Gastrocnemius medialis (tissue), 4 donors: Measurements from ENCODE around the gene YPEL1. TPM values are rescaled to one million over a fixed set of nuclear protein-coding genes. Genes with fewer than 3 reads are reported as not detected.

Source experiments
- ATAC-seq, 2 donors: fragments of 150-250 bp; one replicate each; pipeline ENCODE4 v1.9.1; 2016
- DNase-seq, 2 donors: peaks; one replicate each; pipeline ENCODE4 v3.0.0-alpha.2; 2019
- H3K27ac ChIP-seq, 4 donors: fragments of 200-600 bp; sonication (generic); 1 replicate in 1 of 4; 2 replicates in 3 of 4; pipeline ENCODE4 v1.5.1; 2016 to 2018; ENCODE audit warnings: mild to moderate bottlenecking in 2 of 4, moderate library complexity in 1 of 4
- H3K27me3 ChIP-seq, 3 donors: fragments of 200-600 bp; sonication (generic) in 2 of 3; 1 replicate in 1 of 3; 2 replicates in 2 of 3; pipeline versions ENCODE4 v1.5.1 to v1.6.0; 2016 to 2019; ENCODE audit warnings: mild to moderate bottlenecking in 1 of 3, moderate library complexity in 1 of 3
- H3K36me3 ChIP-seq, 2 donors: fragments of 200-600 bp; sonication (generic) in 1 of 2; one replicate each; pipeline ENCODE4 v1.5.1; 2017 to 2018
- H3K4me1 ChIP-seq, 2 donors: fragments of 200-600 bp; sonication (generic) in 1 of 2; one replicate each; pipeline ENCODE4 v1.5.1; 2016 to 2017; ENCODE audit warnings: mild to moderate bottlenecking in 2 of 2
- H3K4me3 ChIP-seq, 4 donors: fragments of 200-600 bp; sonication (generic) in 3 of 4; 1 replicate in 1 of 4; 2 replicates in 3 of 4; pipeline ENCODE4 v1.5.1; 2016 to 2019; ENCODE audit warnings: mild to moderate bottlenecking in 2 of 4
- H3K9me3 ChIP-seq, 3 donors: fragments of 200-600 bp; sonication (generic) in 2 of 3; 1 replicate in 1 of 3; 2 replicates in 2 of 3; pipeline ENCODE4 v1.5.1; 2016 to 2019
- CTCF ChIP-seq, 5 experiments: fragments of 450-650 bp in 3 of 5; fragments of 200-600 bp in 2 of 5; sonication (generic) in 2 of 5; IDR thresholded peaks in 4 of 5; conservative IDR thresholded peaks in 1 of 5; 1 replicate in 4 of 5; 2 replicates in 1 of 5; pipeline ENCODE4 v1.5.1; 2016 to 2019; ENCODE audit warnings: antibody characterized with exemption in 5 of 5, mild to moderate bottlenecking in 3 of 5, moderate library complexity in 3 of 5
- POLR2A ChIP-seq, 2 donors: fragments of 450-650 bp; IDR thresholded peaks; one replicate each; pipeline ENCODE4 v1.6.1; 2017; ENCODE audit warnings: antibody characterized with exemption in 2 of 2, mild to moderate bottlenecking in 2 of 2, moderate library complexity in 2 of 2
- in situ Hi-C, 4 donors: fragments of 200-750 bp; cut with MboI; loops; one replicate each; pipeline versions ENCODE4 v1.15.0 to v1.8.0; 2017; ENCODE audit warnings: low sequenced_read_pairs in 4 of 4
- intact Hi-C: fragments of 100-400 bp; cut with DNase I; formaldehyde crosslinking; loops from one replicate; pipeline ENCODE4 v1.15.1; 2023; ENCODE audit warnings: low total_unique reads
- total RNA-seq, 4 donors: library from RNA; depleted of rRNA; stranded (reverse); fragments of >200 nt; gene quantifications; one replicate each; pipeline versions ENCODE4 v1.1.0 to v1.2.3, GENCODE V29; 2016

Gene YPEL1
- total RNA-seq, 4 donors from 2014 or later, result 23.6 to 42.1 (median 36.4) TPM

- DNase-seq (no peak), ATAC-seq (no peak)
- Histone ChIP-seq H3K27me3 (no peaks in the 10 kb centered on the region), H3K36me3 (peaks cover 0 to 41% of the 10 kb centered on the region in 2 donors), H3K9me3 (no peaks in the 10 kb centered on the region), H3K4me3 (no peak overlapping the region), H3K27ac (no peak overlapping the region), H3K4me1 (peaks cover 25 to 27% of the 10 kb centered on the region in 2 donors)
- in situ Hi-C loops, result no loop called here
- intact Hi-C loops, result no loop called here
- no peak for TF ChIP-seq CTCF (IDR thresholded peaks at IDR 0.05 in 4 of 5, conservative IDR thresholded peaks at IDR 0.05 in 1 of 5)
- TF ChIP-seq POLR2A (IDR thresholded peaks at IDR 0.05), result no peak
These were observed 31.8 kb downstream of the YPEL1 start for GRCh38 chr22:21703684-21704316.

- ATAC-seq, result no peak
- Histone ChIP-seq H3K4me1 (peaks cover 25 to 27% of the 10 kb centered on the region in 2 donors), H3K9me3 (no peaks in the 10 kb centered on the region), H3K36me3 (peaks cover 0 to 41% of the 10 kb centered on the region in 2 donors), H3K27ac (no peak overlapping the region), H3K27me3 (no peaks in the 10 kb centered on the region), H3K4me3 (no peak overlapping the region)
- TF ChIP-seq CTCF (IDR thresholded peaks at IDR 0.05 in 4 of 5, conservative IDR thresholded peaks at IDR 0.05 in 1 of 5) (no peak), POLR2A (IDR thresholded peaks at IDR 0.05) (no peak)
- intact Hi-C loops (no loop called here), in situ Hi-C loops (no loop called here)
- no peak for DNase-seq
These were observed 32.6 kb downstream of the YPEL1 start for GRCh38 chr22:21702700-21703683.

GRCh38 chr22:21702094-21702493 lies 33.5 kb downstream of the YPEL1 start:
- intact Hi-C loops, result no loop called here
- no peaks in the 10 kb centered on the region for H3K9me3 ChIP-seq
- DNase-seq, result no peak
- no peak for TF ChIP-seq POLR2A (IDR thresholded peaks at IDR 0.05)
- TF ChIP-seq CTCF (IDR thresholded peaks at IDR 0.05 in 4 of 5, conservative IDR thresholded peaks at IDR 0.05 in 1 of 5), result no peak
- no peak for ATAC-seq
- in situ Hi-C loops, result no loop called here
- no peak overlapping the region for H3K4me3 ChIP-seq
- H3K27me3 ChIP-seq, result no peaks in the 10 kb centered on the region
- H3K4me1 ChIP-seq, result peaks cover 21 to 25% of the 10 kb centered on the region in 2 donors
- peaks cover 0 to 46% of the 10 kb centered on the region in 2 donors for H3K36me3 ChIP-seq
- no peak overlapping the region for H3K27ac ChIP-seq

- H3K27me3 ChIP-seq, result no peaks in the 10 kb centered on the region
- H3K4me3 ChIP-seq, result no peak overlapping the region
- TF ChIP-seq POLR2A (IDR thresholded peaks at IDR 0.05) (no peak), CTCF (IDR thresholded peaks at IDR 0.05 in 4 of 5, conservative IDR thresholded peaks at IDR 0.05 in 1 of 5) (no peak)
- DNase-seq, result no peak
- H3K36me3 ChIP-seq, result peaks cover 0 to 52% of the 10 kb centered on the region in 2 donors
- no peaks in the 10 kb centered on the region for H3K9me3 ChIP-seq
- H3K4me1 ChIP-seq, result peaks cover 20 to 25% of the 10 kb centered on the region in 2 donors
- H3K27ac ChIP-seq, result no peak overlapping the region
- in situ Hi-C loops (no loop called here), intact Hi-C loops (no loop called here)
- ATAC-seq, result no peak
These were observed 34.1 kb downstream of the YPEL1 start for GRCh38 chr22:21701384-21701971.
